HEK293 (cell line): ENCODE data around the gene FANCC.

ENCODE experiments used
- CTCF ChIA-PET: fragments of 350-600 bp; formaldehyde crosslinking; extraction: SDS; loops from one replicate; lab custom pipeline; 2021; ENCODE audit warnings: antibody characterized with exemption; lab: Yijun Ruan, JAX
- POLR2A ChIA-PET: fragments of 300-600 bp; formaldehyde crosslinking; extraction: SDS; loops from one replicate; lab custom pipeline; 2020; ENCODE audit warnings: antibody characterized with exemption, inconsistent platforms; lab: Yijun Ruan, JAX
- H3K27ac ChIP-seq: fragments of 200-500 bp; sonication (Bioruptor generic); 2 replicates; pipeline ENCODE4 v1.5.1; 2014; ENCODE audit warnings: low read depth, low read length, control low read depth, inconsistent platforms; ENCODE audit errors: extremely low read depth
- H3K36me3 ChIP-seq, 2 experiments: fragments of 200-500 bp in 1 of 2; sonication (Bioruptor generic) in 1 of 2; 1 replicate in 1 of 2; 2 replicates in 1 of 2; pipeline ENCODE4 v1.5.1; 2014 to 2017; ENCODE audit warnings: inconsistent platforms in 2 of 2, low read length in 2 of 2; ENCODE audit not compliant: control insufficient read depth in 2 of 2, insufficient read depth in 1 of 2
- H3K4me1 ChIP-seq: fragments of 200-500 bp; sonication (Bioruptor generic); 2 replicates; pipeline ENCODE4 v1.5.1; 2014; ENCODE audit warnings: mild to moderate bottlenecking, low read length, inconsistent platforms; ENCODE audit not compliant: control insufficient read depth, insufficient read depth
- H3K4me3 ChIP-seq: 2 replicates; pipeline ENCODE4 v1.5.1; 2011; ENCODE audit warnings: low read depth, mild to moderate bottlenecking, control low read depth, low read length, moderate library complexity
- H3K9me3 ChIP-seq: fragments of 200-500 bp; sonication (Bioruptor generic); 2 replicates; pipeline ENCODE4 v1.5.1; 2014; ENCODE audit warnings: low read depth, low read length, inconsistent platforms; ENCODE audit not compliant: control insufficient read depth, insufficient read depth
- MZF1 ChIP-seq: fragments of 450-650 bp; formaldehyde crosslinking; IDR thresholded peaks from 2 replicates; pipeline ENCODE4 v1.5.1; 2017; ENCODE audit warnings: missing biosample characterization, missing genetic modification characterization, borderline replicate concordance
- PBX3 ChIP-seq: sonication (generic); formaldehyde crosslinking; IDR thresholded peaks from 2 replicates; pipeline ENCODE4 v1.8.1; 2022; ENCODE audit warnings: mild to moderate bottlenecking, moderate library complexity, missing genetic modification reagents
- PRDM2 ChIP-seq: fragments of 450-650 bp; formaldehyde crosslinking; IDR thresholded peaks from 2 replicates; pipeline ENCODE4 v1.5.1; 2016; ENCODE audit warnings: missing biosample characterization, missing genetic modification characterization, borderline replicate concordance
- SP2 ChIP-seq: fragments of 450-650 bp; formaldehyde crosslinking; IDR thresholded peaks from 2 replicates; pipeline ENCODE4 v1.5.1; 2016; ENCODE audit warnings: missing biosample characterization, missing genetic modification characterization
- ZBTB10 ChIP-seq: fragments of 450-650 bp; formaldehyde crosslinking; IDR thresholded peaks from 2 replicates; pipeline ENCODE4 v1.5.1; 2016; ENCODE audit warnings: missing biosample characterization, missing genetic modification characterization
- ZBTB48 ChIP-seq: fragments of 450-650 bp; formaldehyde crosslinking; IDR thresholded peaks from 2 replicates; pipeline ENCODE4 v1.5.1; 2016; ENCODE audit warnings: missing biosample characterization, missing genetic modification characterization
- ZEB2 ChIP-seq: fragments of 450-650 bp; formaldehyde crosslinking; IDR thresholded peaks from 2 replicates; pipeline ENCODE4 v1.5.1; 2016; ENCODE audit warnings: missing biosample characterization, missing genetic modification characterization
- ZFHX2 ChIP-seq: fragments of 450-650 bp; formaldehyde crosslinking; conservative IDR thresholded peaks from 2 replicates; pipeline ENCODE4 v1.5.1; 2016; ENCODE audit warnings: missing biosample characterization, missing genetic modification characterization
- ZNF114 ChIP-seq: fragments of 450-650 bp; formaldehyde crosslinking; IDR thresholded peaks from 2 replicates; pipeline ENCODE4 v1.5.0; 2017; ENCODE audit warnings: missing biosample characterization, missing genetic modification characterization
- ZNF132 ChIP-seq: fragments of 450-650 bp; formaldehyde crosslinking; IDR thresholded peaks from 2 replicates; pipeline ENCODE4 v1.5.1; 2017; ENCODE audit warnings: missing biosample characterization, missing genetic modification characterization, borderline replicate concordance
- ZNF175 ChIP-seq: fragments of 450-650 bp; formaldehyde crosslinking; IDR thresholded peaks from 2 replicates; pipeline ENCODE4 v1.5.1; 2016; ENCODE audit warnings: missing biosample characterization, missing genetic modification characterization
- ZNF184 ChIP-seq: fragments of 450-650 bp; IDR thresholded peaks from 2 replicates; pipeline ENCODE4 v1.5.1; 2018; ENCODE audit warnings: missing biosample characterization, mild to moderate bottlenecking, missing genetic modification characterization
- ZNF202 ChIP-seq: fragments of 450-650 bp; formaldehyde crosslinking; IDR thresholded peaks from 2 replicates; pipeline ENCODE4 v1.5.1; 2016; ENCODE audit warnings: missing biosample characterization, missing genetic modification characterization, borderline replicate concordance
- ZNF354C ChIP-seq: fragments of 450-650 bp; formaldehyde crosslinking; IDR thresholded peaks from 2 replicates; pipeline ENCODE4 v1.5.1; 2016; ENCODE audit warnings: missing biosample characterization, missing genetic modification characterization, low read depth, borderline replicate concordance
- ZNF362 ChIP-seq: fragments of 450-650 bp; formaldehyde crosslinking; IDR thresholded peaks from 2 replicates; pipeline ENCODE4 v1.5.1; 2016; ENCODE audit warnings: missing biosample characterization, missing genetic modification characterization
- ZNF521 ChIP-seq: fragments of 450-650 bp; formaldehyde crosslinking; IDR thresholded peaks from 2 replicates; pipeline ENCODE4 v1.5.1; 2017; ENCODE audit warnings: missing biosample characterization, mild to moderate bottlenecking, missing genetic modification characterization
- ZNF654 ChIP-seq: fragments of 450-650 bp; formaldehyde crosslinking; IDR thresholded peaks from 2 replicates; pipeline ENCODE4 v1.5.1; 2016; ENCODE audit warnings: low read depth, missing biosample characterization, missing genetic modification characterization
- ZNF658 ChIP-seq: fragments of 450-650 bp; formaldehyde crosslinking; IDR thresholded peaks from 2 replicates; pipeline ENCODE4; 2016; ENCODE audit warnings: missing biosample characterization, missing genetic modification characterization
- ZNF791 ChIP-seq: fragments of 450-650 bp; formaldehyde crosslinking; IDR thresholded peaks from 2 replicates; pipeline ENCODE4 v1.5.1; 2016; ENCODE audit warnings: missing biosample characterization, missing genetic modification characterization
- ZNF792 ChIP-seq: fragments of 450-650 bp; formaldehyde crosslinking; IDR thresholded peaks from 2 replicates; pipeline ENCODE4 v1.5.1; 2016; ENCODE audit warnings: missing biosample characterization, missing genetic modification characterization
- ZNF843 ChIP-seq: fragments of 450-650 bp; formaldehyde crosslinking; IDR thresholded peaks from 2 replicates; pipeline ENCODE4 v1.5.1; 2016; ENCODE audit warnings: missing biosample characterization, missing genetic modification characterization
- ZSCAN16 ChIP-seq: fragments of 450-650 bp; formaldehyde crosslinking; IDR thresholded peaks from 2 replicates; pipeline ENCODE4 v1.5.1; 2016; ENCODE audit warnings: missing biosample characterization, missing genetic modification characterization
- ZSCAN30 ChIP-seq: fragments of 450-650 bp; IDR thresholded peaks from 2 replicates; pipeline ENCODE4 v1.5.1; 2018; ENCODE audit warnings: missing biosample characterization, mild to moderate bottlenecking, missing genetic modification characterization, moderate library complexity
- TF ChIP-seq, protein P1 (sequence below): fragments of 450-650 bp; formaldehyde crosslinking; IDR thresholded peaks from 2 replicates; pipeline ENCODE4 v1.5.1; 2016; ENCODE audit warnings: missing biosample characterization, missing genetic modification characterization

The FANCC gene

GRCh38 chr9:95268681-95269080 is 48.8 kb downstream of the FANCC start:
- Histone ChIP-seq H3K9me3 (no peaks in the 10 kb centered on the region), H3K4me1 (no peaks in the 10 kb centered on the region), H3K36me3 (no peaks in the 10 kb centered on the region), H3K27ac (no peak overlapping the region), H3K4me3 (no peak overlapping the region)
- POLR2A ChIA-PET, result no interaction called here
- CTCF ChIA-PET, result interaction anchor here (0.6 to 2.4 kb wide), 12 partner anchors 12 to 1536 kb away, joined by 3 to 16 read pairs (median 3); no protein-coding TSS in a partner anchor
- no peak for TF ChIP-seq ZNF175 (tag by site-specific recombination)
- no peak for TF ChIP-seq ZNF184
- peak; percentile 63 for TF ChIP-seq ZNF654
- no peak for TF ChIP-seq ZNF843 (tag by site-specific recombination)
- no peak for TF ChIP-seq ZNF521
- TF ChIP-seq, protein P1, sequence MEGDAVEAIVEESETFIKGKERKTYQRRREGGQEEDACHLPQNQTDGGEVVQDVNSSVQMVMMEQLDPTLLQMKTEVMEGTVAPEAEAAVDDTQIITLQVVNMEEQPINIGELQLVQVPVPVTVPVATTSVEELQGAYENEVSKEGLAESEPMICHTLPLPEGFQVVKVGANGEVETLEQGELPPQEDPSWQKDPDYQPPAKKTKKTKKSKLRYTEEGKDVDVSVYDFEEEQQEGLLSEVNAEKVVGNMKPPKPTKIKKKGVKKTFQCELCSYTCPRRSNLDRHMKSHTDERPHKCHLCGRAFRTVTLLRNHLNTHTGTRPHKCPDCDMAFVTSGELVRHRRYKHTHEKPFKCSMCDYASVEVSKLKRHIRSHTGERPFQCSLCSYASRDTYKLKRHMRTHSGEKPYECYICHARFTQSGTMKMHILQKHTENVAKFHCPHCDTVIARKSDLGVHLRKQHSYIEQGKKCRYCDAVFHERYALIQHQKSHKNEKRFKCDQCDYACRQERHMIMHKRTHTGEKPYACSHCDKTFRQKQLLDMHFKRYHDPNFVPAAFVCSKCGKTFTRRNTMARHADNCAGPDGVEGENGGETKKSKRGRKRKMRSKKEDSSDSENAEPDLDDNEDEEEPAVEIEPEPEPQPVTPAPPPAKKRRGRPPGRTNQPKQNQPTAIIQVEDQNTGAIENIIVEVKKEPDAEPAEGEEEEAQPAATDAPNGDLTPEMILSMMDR (tag by site-specific recombination), result peak; percentile 34; the same call in 1 of the 2 replicates
- TF ChIP-seq ZEB2 (tag by site-specific recombination), result no peak
- no peak for TF ChIP-seq SP2
- no peak for TF ChIP-seq ZFHX2 (tag by site-specific recombination)

GRCh38 chr9:95266649-95267048 is 50.9 kb downstream of the FANCC start:
- Histone ChIP-seq H3K4me1 (no peaks in the 10 kb centered on the region), H3K36me3 (no peaks in the 10 kb centered on the region), H3K9me3 (no peaks in the 10 kb centered on the region), H3K27ac (no peak overlapping the region), H3K4me3 (no peak overlapping the region)
- POLR2A ChIA-PET, result no interaction called here
- CTCF ChIA-PET, result interaction anchor here (0.6 to 2.1 kb wide), 6 partner anchors 75 to 823 kb away, joined by 3 to 6 read pairs (median 3); no protein-coding TSS in a partner anchor
- no peak for TF ChIP-seq MZF1
- no peak for TF ChIP-seq ZNF175 (tag by site-specific recombination)
- no peak for TF ChIP-seq ZSCAN30
- TF ChIP-seq ZNF114 (tag by site-specific recombination), result no peak
- TF ChIP-seq ZNF792 (tag by site-specific recombination), result no peak
- TF ChIP-seq PBX3, result no peak
- TF ChIP-seq ZNF791 (tag by site-specific recombination), result no peak
- no peak for TF ChIP-seq PRDM2 (tag by site-specific recombination)
- TF ChIP-seq ZSCAN16, result no peak
- TF ChIP-seq ZBTB48, result no peak
- no peak for TF ChIP-seq ZNF354C (tag by site-specific recombination)
- TF ChIP-seq ZNF362, result no peak
- no peak for TF ChIP-seq ZNF132 (tag by site-specific recombination)
- TF ChIP-seq ZNF202 (tag by site-specific recombination), result no peak
- TF ChIP-seq ZBTB10 (tag by site-specific recombination), result no peak
- TF ChIP-seq ZNF658, result no peak
